HepG2 (cell line): ENCODE data around the gene TACC3. TPM values are rescaled to one million over a fixed set of nuclear protein-coding genes. Genes with fewer than 3 reads are reported as not detected.
A peak's percentile ranks its signal among the peaks of the same experiment; 100 is the strongest.

Source experiments
- CEBPG ChIP-seq: IDR thresholded peaks from 2 replicates; pipeline ENCODE4 v1.6.1; 2016
- MXI1 ChIP-seq: IDR thresholded peaks from 3 replicates; pipeline ENCODE4 v1.6.1; 2012; ENCODE audit warnings: low read depth, low read length, inconsistent platforms, borderline replicate concordance
- NPAS2 ChIP-seq: sonication (generic); formaldehyde crosslinking; IDR thresholded peaks from 2 replicates; pipeline ENCODE4 v1.8.0; 2022; ENCODE audit warnings: mild to moderate bottlenecking, missing genetic modification reagents, borderline replicate concordance
- PHF21A ChIP-seq: sonication (generic); formaldehyde crosslinking; IDR thresholded peaks from 2 replicates; pipeline ENCODE4 v1.5.0; 2020; ENCODE audit warnings: mild to moderate bottlenecking, missing genetic modification reagents
- POLR2G ChIP-seq: fragments of 200-400 bp; formaldehyde crosslinking; IDR thresholded peaks from 2 replicates; pipeline ENCODE4 v1.6.1; 2018; ENCODE audit warnings: mild to moderate bottlenecking, low read depth, low read length, moderate library complexity
- RBAK ChIP-seq: sonication (generic); formaldehyde crosslinking; IDR thresholded peaks from 2 replicates; pipeline ENCODE4 v1.5.1; 2020; ENCODE audit warnings: mild to moderate bottlenecking, missing genetic modification reagents
- SNAPC2 ChIP-seq: sonication (generic); formaldehyde crosslinking; IDR thresholded peaks from 2 replicates; pipeline ENCODE4 v1.8.1; 2022; ENCODE audit warnings: mild to moderate bottlenecking, missing genetic modification reagents
- SP4 ChIP-seq: sonication (generic); formaldehyde crosslinking; IDR thresholded peaks from 2 replicates; pipeline ENCODE4 v1.8.1; 2023; ENCODE audit warnings: mild to moderate bottlenecking, missing genetic modification reagents
- STAT5B ChIP-seq: sonication (generic); formaldehyde crosslinking; IDR thresholded peaks from 2 replicates; pipeline ENCODE4 v1.4.0; 2020; ENCODE audit warnings: missing genetic modification reagents
- TMF1 ChIP-seq: sonication (generic); formaldehyde crosslinking; IDR thresholded peaks from 2 replicates; pipeline ENCODE4 v1.8.1; 2022; ENCODE audit warnings: low read depth, missing genetic modification reagents
- ZFP36 ChIP-seq: fragments of 150-350 bp; IDR thresholded peaks from 2 replicates; pipeline ENCODE4 v1.6.1; 2018; ENCODE audit warnings: borderline replicate concordance, low read length, low read depth; ENCODE audit not compliant: partially characterized antibody
- ZFY ChIP-seq: sonication (generic); formaldehyde crosslinking; IDR thresholded peaks from 2 replicates; pipeline ENCODE4 v1.4.0; 2020; ENCODE audit warnings: missing genetic modification reagents
- ZNF138 ChIP-seq: sonication (generic); formaldehyde crosslinking; IDR thresholded peaks from 2 replicates; pipeline ENCODE4 v1.5.0; 2020; ENCODE audit warnings: mild to moderate bottlenecking, low read depth, missing genetic modification reagents
- polyA plus RNA-seq, 8 experiments: library from polyadenylated mRNA; depleted of rRNA in 3 of 8; stranded (reverse) in 7 of 8; unstranded in 1 of 8; fragments of >200 nt; fragmentation: Illumina TruSeq in 4 of 8; extraction: Trizol in 4 of 8; gene quantifications; 2 replicates each; pipeline versions ENCODE4 v1.2.1 to v1.2.3, GENCODE V29; 2011 to 2016; ENCODE audit warnings: low read depth in 4 of 8, missing spikeins in 1 of 8, mixed read lengths in 1 of 8; ENCODE audit not compliant: insufficient read depth in 1 of 8
- total RNA-seq, 5 experiments: library from RNA; depleted of rRNA; stranded (reverse); fragments of >200 nt; fragmentation: Illumina TruSeq; extraction: Trizol; gene quantifications; 2 replicates each; pipeline ENCODE4 v1.2.3, GENCODE V29; 2016; ENCODE audit warnings: low read depth in 1 of 5
- TF ChIP-seq, protein P1 (sequence below): sonication (generic); formaldehyde crosslinking; IDR thresholded peaks from 2 replicates; pipeline ENCODE4 v1.4.0; 2020; ENCODE audit warnings: low read depth, mild to moderate bottlenecking, missing genetic modification reagents
- TF ChIP-seq, protein P2 (sequence below): sonication (generic); formaldehyde crosslinking; IDR thresholded peaks from 2 replicates; pipeline ENCODE4 v1.8.1; 2023; ENCODE audit warnings: missing genetic modification reagents, inconsistent platforms, borderline replicate concordance

TACC3 gene
- total and polyA plus RNA-seq, 2 of the 13 experiments (the other 11 are each of a cell fraction or from before 2014, with no cell fraction given): 20.3 to 21.2 TPM

DNA sequence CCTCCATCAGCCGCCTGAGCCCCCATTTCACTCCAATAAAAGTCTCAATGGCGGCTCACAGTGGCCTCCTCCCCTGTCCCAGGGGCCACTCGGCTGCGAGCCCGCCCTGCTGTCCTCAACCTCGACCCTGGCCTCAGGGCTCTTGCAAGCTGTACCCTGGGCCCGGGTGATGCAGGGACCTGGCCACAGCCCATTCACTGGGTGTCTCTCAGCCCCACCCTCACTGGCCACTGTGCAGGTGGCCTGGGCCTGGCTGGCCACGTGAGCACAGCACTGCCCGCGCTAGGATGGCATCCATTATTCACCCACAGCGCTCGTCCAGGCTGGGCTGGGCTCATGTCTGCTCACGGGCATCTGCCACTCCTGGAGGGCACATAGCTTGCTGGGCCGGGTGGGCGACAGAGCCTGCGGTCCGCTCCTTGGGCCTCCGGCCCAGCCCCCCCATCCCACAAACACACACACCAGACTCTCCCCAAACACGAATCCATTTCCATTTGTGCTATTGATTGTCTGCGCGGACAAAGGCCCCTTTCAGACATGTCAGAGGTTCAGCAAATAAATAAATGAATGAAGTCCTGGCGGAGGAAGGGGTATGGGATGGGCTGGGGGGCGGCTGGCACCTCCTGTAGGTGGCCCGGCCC lies 55.3 kb downstream of the TACC3 start (continued):
- TF ChIP-seq, protein P1, sequence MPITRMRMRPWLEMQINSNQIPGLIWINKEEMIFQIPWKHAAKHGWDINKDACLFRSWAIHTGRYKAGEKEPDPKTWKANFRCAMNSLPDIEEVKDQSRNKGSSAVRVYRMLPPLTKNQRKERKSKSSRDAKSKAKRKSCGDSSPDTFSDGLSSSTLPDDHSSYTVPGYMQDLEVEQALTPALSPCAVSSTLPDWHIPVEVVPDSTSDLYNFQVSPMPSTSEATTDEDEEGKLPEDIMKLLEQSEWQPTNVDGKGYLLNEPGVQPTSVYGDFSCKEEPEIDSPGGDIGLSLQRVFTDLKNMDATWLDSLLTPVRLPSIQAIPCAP (CRISPR knock-in tag): no peak
- 0 out of 2 replicates have a peak, but pooled peaks have one; percentile 29 for TF ChIP-seq SNAPC2
- TF ChIP-seq NPAS2 (CRISPR knock-in tag): no peak
- no peak for TF ChIP-seq TMF1 (CRISPR knock-in tag)
- TF ChIP-seq SP4 (CRISPR knock-in tag): no peak
- peak; percentile 39 for TF ChIP-seq CEBPG
- TF ChIP-seq, protein P2, sequence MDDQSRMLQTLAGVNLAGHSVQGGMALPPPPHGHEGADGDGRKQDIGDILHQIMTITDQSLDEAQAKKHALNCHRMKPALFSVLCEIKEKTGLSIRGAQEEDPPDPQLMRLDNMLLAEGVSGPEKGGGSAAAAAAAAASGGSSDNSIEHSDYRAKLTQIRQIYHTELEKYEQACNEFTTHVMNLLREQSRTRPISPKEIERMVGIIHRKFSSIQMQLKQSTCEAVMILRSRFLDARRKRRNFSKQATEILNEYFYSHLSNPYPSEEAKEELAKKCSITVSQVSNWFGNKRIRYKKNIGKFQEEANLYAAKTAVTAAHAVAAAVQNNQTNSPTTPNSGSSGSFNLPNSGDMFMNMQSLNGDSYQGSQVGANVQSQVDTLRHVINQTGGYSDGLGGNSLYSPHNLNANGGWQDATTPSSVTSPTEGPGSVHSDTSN (CRISPR knock-in tag): no peak
- TF ChIP-seq POLR2G: peak; percentile 8; the same call in 1 of the 2 replicates
- TF ChIP-seq ZFP36: no peak
- no peak for TF ChIP-seq ZNF138
- no peak for TF ChIP-seq RBAK (CRISPR knock-in tag)
- TF ChIP-seq ZFY (CRISPR knock-in tag): peak; percentile 78
- peak; percentile 97 for TF ChIP-seq PHF21A (CRISPR knock-in tag)
- no peak for TF ChIP-seq STAT5B (CRISPR knock-in tag)
- TF ChIP-seq MXI1: peak; percentile 40; the same call in 1 of the 3 replicates
